Peyer's patch (tissue), 4 donors: ENCODE results near the gene D2HGDH.

Experiments used
- CTCF ChIP-seq, 6 experiments: fragments of 450-650 bp in 4 of 6; fragments of 200-600 bp in 2 of 6; sonication (generic) in 1 of 6; IDR thresholded peaks; one replicate each; pipeline ENCODE4 v1.5.1; 2017 to 2019; ENCODE audit warnings: antibody characterized with exemption in 6 of 6, mild to moderate bottlenecking in 3 of 6, moderate library complexity in 1 of 6
- POLR2A ChIP-seq, 2 donors: fragments of 450-650 bp; IDR thresholded peaks; one replicate each; pipeline ENCODE4 v1.5.1; 2017; ENCODE audit warnings: antibody characterized with exemption in 2 of 2, mild to moderate bottlenecking in 2 of 2, moderate library complexity in 2 of 2

DNA sequence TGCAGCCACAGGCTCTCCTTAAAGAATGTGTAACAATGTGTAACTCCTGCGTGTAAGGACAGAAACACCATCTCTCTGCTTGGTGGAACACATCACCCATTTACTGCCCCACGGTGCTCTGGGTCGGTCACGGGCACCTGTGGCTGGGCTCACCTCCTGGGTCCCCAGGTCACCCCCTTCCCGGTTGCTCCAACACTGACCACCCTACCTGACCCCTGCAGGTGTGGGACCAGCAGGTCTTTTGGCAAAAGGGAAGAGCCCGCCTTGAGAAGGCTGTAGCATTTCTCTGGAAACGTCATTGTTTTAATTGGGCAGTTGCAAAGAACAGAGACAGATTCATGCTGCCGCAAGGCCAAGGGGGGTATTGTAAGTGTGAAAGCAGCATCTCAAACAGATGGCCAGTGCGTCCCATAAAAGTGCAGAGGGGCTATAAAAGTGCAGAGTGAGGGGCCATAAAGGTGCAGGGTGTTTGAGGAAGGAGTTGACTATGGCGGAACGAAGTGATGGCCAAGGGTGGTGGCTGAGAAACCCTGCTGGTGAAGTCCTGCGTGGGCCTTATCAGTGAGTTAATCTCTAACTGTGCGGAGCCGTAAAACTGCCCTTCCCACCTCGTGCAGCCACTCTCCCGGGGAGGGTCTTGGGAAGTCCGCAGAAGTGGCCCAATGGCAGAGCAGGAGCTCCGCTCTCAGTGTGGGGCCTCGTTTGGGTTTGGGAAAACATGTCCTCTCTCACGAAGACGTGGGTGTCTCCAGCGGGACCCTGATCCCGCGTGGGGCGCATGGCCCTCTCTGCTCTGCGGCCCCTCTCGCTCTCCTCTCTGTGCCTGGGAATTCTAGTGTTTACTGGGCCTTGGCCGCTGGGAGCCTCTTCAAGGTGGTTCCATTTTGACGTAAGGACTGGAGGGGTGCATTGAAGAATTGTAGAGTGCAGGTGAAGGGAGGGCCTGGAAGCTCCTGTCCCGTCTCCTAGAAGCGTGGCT is 60.9 kb downstream of the D2HGDH start:
- TF ChIP-seq CTCF (IDR thresholded peaks at IDR 0.05) = no peak
- TF ChIP-seq POLR2A (IDR thresholded peaks at IDR 0.05) = no peak
